ENCODE data around the gene PARD3B. TPM values are rescaled to one million over a fixed set of nuclear protein-coding genes. Genes with fewer than 3 reads are reported as not detected.

PARD3B gene
- total RNA-seq, 1 donor from 2014 or later = 23.8 TPM

DNA sequence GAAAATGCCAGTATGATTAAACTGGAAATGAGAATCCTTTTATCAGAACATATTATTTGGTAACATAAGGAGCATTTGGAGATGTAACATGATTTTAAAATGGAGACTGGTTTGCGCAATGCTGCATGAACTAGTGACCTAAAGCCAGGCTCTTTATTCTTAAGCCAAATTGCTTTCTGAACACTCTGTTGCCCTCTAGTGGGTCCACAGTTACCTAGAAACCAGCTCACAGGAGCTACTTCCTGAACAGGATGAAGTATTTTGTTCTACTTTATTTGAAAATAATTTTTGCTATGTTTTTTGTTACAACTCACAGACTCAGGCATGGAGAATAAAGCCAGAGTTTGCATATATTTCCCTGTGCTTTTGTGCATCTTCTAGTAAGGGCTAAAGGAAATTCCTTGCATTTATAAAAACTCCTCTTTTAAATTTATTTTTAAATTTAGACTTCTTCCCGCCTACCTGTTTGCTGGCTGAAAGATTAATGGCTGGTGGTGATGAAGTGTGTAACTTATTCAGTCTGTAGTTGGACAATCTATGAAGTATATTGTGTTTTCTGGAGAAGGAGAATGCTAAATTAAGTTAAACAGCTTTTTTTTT lies 146.7 kb downstream of the PARD3B start:
- no peak for DNase-seq
- H3K27ac ChIP-seq = no peak overlapping the region
- intact Hi-C loops (cut with DNase I) = no loop called here

DNA sequence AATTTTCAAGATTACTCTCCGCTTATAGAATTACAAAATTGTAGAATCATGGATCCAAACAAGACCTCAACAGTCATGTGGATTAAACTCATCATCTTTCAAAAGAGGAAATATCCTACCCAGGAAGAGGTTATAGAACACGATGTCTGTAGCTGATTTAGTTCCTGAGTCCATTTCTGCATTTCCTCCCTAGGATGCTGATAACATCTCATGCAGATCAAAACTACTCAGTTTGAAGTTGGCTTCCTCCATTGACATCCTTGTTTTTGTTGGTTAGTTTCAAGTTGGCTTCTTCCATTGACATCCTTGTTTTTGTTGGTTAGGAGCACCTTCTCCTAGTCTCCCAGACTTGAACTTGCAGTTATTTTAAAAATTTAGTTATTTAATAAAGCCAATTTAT lies 147.5 kb downstream of the PARD3B start:
- Histone ChIP-seq H3K27me3 (ENCODE audit: low read depth) (no peaks in the 10 kb centered on the region), H3K27ac (no peak overlapping the region), H3K9me3 (no peaks in the 10 kb centered on the region), H3K4me1 (peaks cover 26% of the 10 kb centered on the region), H3K4me3 (no peak overlapping the region), H3K36me3 (no peaks in the 10 kb centered on the region)
- ATAC-seq (no peak), DNase-seq (no peak)
- intact Hi-C loops (cut with DNase I) = no loop called here
- TF ChIP-seq, protein P1, sequence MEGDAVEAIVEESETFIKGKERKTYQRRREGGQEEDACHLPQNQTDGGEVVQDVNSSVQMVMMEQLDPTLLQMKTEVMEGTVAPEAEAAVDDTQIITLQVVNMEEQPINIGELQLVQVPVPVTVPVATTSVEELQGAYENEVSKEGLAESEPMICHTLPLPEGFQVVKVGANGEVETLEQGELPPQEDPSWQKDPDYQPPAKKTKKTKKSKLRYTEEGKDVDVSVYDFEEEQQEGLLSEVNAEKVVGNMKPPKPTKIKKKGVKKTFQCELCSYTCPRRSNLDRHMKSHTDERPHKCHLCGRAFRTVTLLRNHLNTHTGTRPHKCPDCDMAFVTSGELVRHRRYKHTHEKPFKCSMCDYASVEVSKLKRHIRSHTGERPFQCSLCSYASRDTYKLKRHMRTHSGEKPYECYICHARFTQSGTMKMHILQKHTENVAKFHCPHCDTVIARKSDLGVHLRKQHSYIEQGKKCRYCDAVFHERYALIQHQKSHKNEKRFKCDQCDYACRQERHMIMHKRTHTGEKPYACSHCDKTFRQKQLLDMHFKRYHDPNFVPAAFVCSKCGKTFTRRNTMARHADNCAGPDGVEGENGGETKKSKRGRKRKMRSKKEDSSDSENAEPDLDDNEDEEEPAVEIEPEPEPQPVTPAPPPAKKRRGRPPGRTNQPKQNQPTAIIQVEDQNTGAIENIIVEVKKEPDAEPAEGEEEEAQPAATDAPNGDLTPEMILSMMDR (IDR thresholded peaks at IDR 0.05) = no peak

More for the DNA sequence above, 146.7 kb downstream of the PARD3B start:
- peak; percentile 87 to 95 for ATAC-seq
- H3K4me1 ChIP-seq = peaks cover 26% of the 10 kb centered on the region
- no peaks in the 10 kb centered on the region for H3K27me3 ChIP-seq (ENCODE audit: low read depth)
- no peak overlapping the region for H3K4me3 ChIP-seq
- H3K36me3 ChIP-seq = no peaks in the 10 kb centered on the region
- no peaks in the 10 kb centered on the region for H3K9me3 ChIP-seq
- TF ChIP-seq, protein P1 (IDR thresholded peaks at IDR 0.05) = peak; percentile 73

DNA sequence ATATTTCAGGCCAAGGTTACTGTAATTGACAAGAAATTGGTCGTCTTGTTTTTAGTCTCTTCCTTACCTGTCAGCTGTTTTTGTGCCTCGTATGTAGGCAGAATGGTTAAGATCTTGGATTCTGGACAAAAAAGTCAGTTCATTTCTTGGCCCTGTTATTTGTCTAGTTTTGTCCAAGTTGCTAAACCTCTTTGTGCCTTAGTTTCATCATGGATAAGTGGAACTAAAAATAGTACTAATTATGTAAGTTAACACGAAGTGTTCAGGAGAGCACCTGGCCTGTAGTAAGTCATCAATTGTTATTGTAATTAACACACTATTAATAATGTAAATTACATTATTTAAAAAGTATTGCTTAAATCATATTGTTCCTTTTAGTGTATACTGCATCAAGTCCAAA lies 148.0 kb downstream of the PARD3B start:
- TF ChIP-seq, protein P1 (IDR thresholded peaks at IDR 0.05) = no peak
- H3K4me1 ChIP-seq = peaks cover 26% of the 10 kb centered on the region
- no peaks in the 10 kb centered on the region for H3K27me3 ChIP-seq (ENCODE audit: low read depth)
- peak in 1 of 2 donors; percentile 70 for ATAC-seq
- intact Hi-C loops (cut with DNase I) = no loop called here
- no peaks in the 10 kb centered on the region for H3K9me3 ChIP-seq
- no peak for DNase-seq
- H3K36me3 ChIP-seq = no peaks in the 10 kb centered on the region
- H3K27ac ChIP-seq = no peak overlapping the region
- no peak overlapping the region for H3K4me3 ChIP-seq

DNA sequence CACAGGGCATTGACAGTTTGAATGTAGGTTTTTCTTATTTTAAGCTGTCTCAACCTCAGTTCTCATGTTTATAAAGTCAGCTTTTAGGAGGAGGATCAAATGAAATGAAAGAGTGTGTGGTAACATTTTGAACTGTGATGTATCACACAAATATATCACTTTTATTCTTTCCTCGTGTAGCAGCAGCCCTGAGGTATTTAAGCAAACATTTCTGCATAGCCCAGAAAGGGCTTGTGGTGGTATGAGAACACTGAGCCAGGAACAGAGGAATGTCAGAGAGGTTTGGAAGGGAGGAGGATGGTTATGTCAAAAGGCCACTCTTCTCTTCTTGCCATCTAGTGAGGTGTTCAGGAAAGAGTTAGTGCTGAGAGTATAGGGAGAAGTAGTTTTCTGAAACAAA lies 150.2 kb downstream of the PARD3B start:
- H3K36me3 ChIP-seq = no peaks in the 10 kb centered on the region
- H3K9me3 ChIP-seq = no peaks in the 10 kb centered on the region
- intact Hi-C loops (cut with DNase I) = no loop called here
- ATAC-seq (peak; percentile 42 to 45), DNase-seq (no peak)
- no peak overlapping the region for H3K27ac ChIP-seq
- H3K27me3 ChIP-seq (ENCODE audit: low read depth) = no peaks in the 10 kb centered on the region
- TF ChIP-seq, protein P1 (IDR thresholded peaks at IDR 0.05) = no peak
- H3K4me1 ChIP-seq = peaks cover 26% of the 10 kb centered on the region
- no peak overlapping the region for H3K4me3 ChIP-seq

DNA sequence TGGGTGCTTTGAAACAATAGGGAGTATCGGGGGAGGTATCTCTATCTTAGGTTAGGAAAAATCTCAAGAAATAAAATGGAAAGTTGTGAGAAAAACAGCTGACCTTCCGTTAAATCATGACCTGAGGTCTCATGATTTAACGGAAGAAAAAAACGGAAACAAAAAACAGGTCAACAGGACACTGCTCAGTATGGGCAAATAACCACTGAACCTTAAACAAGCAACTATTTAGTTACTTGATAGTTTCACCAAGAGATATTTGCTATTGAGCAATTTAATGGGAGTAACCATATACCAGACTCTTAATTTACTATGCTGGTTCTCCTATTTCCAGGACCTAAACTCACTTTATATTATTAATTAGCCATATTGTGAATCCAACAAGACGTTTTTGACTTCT lies 150.8 kb downstream of the PARD3B start:
- H3K27ac ChIP-seq = no peak overlapping the region
- no peak overlapping the region for H3K4me3 ChIP-seq
- H3K36me3 ChIP-seq = no peaks in the 10 kb centered on the region
- TF ChIP-seq, protein P1 (IDR thresholded peaks at IDR 0.05) = no peak
- intact Hi-C loops (cut with DNase I) = no loop called here
- DNase-seq (no peak), ATAC-seq (no peak)
- peaks cover 26% of the 10 kb centered on the region for H3K4me1 ChIP-seq
- H3K27me3 ChIP-seq (ENCODE audit: low read depth) = no peaks in the 10 kb centered on the region
- H3K9me3 ChIP-seq = no peaks in the 10 kb centered on the region

Measured in lower lobe of right lung (tissue), 2 donors.